ENCODE measurements around the gene ANKRD60.
A peak's percentile ranks its signal among the peaks of the same experiment; 100 is the strongest.

ANKRD60 gene

DNA sequence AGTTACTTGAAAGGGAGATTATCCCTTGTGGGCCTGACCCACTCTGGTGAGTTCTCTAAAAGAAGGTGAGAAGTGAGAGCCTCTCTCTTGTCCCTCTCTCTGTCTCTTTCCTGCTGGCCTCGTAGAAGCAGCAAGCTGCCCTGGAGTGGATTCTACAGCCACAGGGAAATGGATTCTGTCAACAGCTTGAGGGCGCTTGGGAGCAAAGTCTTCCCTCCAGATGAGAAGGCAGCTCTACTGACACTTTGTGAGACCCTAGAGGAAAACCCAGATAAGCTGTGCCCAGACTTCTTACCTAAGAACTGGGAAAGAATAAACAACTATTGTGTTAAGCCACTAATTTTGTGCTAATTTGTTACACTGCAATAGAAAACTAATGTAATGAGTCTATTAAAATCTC is 39.9 kb downstream of the ANKRD60 start:
- no peak for DNase-seq

DNA sequence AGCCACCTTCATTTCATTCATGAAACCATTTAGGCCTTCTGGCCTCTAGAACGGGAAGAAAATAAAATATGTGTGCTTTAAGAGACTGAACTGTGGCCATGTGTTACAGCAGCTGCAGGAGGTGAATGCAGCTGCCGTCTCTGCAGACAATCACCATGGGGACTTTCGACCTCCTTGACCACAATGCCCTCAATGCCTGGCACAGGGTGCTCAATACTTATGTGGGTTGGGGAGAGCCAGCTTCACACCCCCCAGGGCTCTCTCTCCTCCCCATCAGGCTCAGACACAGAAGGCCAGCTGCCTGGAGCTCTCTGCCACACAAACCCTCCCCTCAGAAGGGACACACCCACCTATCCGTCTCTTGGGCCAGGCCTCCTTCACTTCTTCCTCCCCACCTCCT is 43.5 kb downstream of the ANKRD60 start:
- DNase-seq = no peak

DNA sequence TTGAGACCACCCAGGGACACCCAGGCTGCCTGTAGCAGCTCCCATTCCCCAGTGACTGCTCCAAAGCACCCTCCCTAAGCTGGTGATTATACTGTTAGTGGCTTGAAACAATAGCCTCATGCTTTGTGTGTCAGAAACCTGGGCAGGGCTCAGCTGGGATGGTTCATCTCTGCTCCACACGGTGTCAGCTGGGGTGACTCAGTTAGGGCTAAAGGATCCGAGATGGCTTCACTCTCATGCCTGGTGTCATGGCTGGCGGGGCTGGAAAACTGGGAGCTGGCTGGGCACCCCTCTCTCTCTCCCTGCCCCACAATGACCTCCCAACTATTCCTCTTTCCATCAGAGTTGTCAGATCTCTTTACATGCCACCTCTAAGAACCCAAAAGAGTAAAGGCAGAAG is 44.4 kb downstream of the ANKRD60 start:
- no peak for DNase-seq

DNA sequence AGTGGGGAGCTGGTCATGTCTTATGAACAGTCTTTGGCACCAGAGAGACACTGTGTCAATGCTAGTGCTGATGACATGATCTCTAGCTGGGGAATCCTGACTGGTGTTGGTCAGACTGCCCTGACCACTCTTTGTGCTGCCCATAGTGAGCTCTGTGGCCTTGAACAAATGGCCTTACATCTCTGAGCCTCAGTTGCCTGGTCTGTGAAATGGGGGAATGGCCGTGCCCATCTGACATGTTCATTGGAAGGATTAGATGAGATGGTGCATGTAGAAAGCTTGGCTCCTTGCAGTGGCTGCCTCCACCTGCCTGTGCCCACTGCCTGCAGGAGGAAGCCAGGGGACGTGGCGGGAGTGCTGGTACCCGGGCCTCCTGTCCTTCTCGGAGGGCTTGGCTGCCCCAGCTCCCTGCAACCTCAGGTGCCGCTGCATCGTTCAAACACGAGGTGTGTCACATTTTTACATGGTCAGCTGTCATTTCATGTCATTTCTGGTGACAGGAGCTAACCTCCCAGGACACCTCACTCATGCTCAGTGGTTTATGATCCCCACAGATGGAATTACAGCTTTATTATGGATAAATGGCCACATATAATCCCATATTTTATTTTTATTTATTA is 45.8 kb downstream of the ANKRD60 start:
- no peak for DNase-seq

DNA sequence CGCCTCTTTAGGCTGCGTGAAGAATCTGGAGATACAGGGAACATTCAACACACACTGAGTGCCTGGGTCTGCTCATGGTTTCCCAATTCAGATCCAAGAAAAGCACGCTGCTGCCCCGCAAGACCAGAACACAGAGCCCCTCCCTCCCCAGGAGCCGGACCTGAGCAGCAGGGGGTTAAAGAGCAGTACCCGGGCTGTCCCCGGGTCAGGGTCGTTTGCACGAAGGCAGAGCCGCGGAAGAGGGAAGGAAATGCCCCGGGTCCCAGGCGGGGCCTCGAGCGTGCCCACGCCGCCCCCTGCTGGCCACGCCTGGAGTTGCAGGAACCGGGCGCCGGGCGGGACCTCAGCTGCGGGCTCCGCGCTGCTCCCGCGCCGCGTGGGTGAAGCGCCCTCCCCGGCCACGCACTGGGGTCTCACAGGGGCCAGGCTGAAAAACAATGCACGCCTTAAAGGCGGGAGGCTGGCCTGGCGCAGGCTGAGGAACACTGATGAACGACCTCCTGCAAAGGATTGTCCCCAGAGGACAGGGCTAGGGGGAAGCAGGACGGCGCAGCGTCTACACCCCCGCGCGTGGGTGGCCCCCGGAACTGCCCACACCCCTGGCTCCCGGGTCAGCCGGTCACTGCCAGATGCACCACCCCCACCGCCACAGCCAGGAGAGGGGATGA is 48.9 kb downstream of the ANKRD60 start:
- DNase-seq = peak; percentile 89

DNA sequence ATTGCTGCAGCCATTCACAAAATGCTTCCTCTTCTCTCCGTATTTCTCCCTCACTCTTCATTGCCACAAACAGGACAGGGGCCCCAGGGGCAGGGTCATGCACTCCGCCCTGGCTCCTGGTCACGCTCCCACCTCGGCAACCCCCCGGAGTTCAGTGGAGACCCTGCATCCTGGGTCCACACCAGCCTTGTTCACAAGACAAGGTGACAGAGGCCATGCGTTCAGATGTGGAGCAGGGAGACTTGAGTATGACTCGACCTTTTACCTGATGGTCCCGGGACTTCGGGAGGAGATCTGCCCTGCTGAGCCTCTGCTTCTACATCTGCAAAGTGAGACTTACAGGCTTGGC is 49.4 kb downstream of the ANKRD60 start:
- DNase-seq = no peak

DNA sequence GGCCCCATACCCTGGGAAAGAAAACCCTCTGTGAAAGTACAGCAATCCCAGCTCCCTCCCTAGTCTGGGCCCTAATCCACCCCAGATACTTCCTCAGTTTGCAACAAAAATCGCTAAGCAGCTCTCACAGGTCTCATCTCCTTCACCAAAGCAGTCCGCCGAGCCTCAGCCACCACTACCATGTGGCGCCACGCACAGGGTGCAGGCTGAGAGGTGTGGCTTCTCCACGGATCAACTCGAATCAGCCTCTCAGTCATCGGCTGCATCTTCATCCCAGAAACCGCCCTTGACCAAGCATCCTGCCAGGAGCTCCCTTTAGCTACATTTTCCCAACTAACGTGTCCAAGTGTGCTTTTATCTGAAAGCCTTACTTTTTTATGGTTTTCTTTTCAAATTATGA is 50.7 kb downstream of the ANKRD60 start:
- no peak for DNase-seq

DNA sequence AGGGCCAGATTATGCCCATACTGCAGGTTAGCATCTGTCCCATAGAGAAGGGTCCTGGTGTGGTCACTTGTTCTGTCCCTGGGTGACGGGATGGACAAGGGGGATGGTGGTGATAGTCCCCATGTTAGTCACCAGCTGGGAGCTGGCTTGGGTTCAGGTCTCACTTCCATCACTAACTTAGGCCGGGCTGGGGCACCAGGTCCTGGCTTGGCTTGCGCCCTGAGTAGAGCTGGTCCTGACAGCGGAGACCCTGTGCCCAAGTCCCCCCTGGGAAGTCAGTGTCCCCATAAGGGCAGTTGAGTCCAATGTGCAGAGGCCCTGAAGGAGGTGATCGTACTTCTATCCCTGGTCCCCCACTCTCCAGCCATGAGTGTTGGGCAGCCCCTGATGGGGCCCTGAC is 52.6 kb downstream of the ANKRD60 start:
- DNase-seq = no peak

DNA sequence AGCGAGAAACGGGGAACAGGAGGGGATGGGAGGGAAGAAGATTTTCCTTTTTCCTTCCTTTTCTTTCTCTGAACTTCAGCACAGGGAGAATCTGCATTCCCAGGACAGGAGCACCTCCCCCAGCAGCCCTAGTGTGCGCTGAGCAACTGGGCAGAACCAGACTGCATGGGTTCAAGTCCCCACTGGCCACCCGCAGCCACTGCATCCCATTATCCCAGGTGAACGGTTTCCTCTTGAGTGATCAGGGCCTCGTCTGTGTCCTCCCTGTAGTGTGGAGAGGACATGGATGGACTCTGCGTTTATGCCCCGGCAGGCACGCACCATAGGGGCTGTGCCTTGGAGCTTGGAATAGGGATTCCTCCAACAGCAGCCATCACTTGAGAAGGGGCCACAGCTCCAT is 53.0 kb downstream of the ANKRD60 start:
- no peak for DNase-seq

DNA sequence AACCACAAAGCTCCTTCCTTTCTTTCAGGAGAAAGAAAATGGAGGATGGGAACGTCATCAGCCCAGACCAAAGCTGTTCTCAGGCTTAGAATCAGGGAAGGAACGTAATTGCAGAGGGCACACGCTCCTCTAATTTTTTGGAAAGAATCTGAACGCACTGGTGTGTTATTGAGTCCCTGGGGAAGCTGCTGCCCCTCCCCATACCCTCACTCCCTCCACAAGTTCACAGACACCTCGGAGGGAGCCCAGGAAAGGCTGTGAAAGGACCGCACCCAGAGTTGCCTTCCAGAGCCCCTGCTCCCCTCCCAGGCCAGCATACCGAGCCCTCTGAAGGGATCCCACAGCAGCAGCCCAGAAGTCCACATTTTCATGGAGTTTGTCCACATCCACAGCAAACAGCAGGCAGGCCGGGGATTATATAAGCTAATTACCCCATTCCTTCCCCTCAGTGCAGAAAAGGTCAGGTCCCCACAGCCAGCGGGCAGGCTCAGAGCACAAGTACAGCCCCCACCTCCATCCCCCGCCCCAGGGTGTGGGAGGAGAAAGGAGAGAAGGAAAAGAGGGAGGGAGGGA is 53.7 kb downstream of the ANKRD60 start:
- DNase-seq = peak; percentile 77

DNA sequence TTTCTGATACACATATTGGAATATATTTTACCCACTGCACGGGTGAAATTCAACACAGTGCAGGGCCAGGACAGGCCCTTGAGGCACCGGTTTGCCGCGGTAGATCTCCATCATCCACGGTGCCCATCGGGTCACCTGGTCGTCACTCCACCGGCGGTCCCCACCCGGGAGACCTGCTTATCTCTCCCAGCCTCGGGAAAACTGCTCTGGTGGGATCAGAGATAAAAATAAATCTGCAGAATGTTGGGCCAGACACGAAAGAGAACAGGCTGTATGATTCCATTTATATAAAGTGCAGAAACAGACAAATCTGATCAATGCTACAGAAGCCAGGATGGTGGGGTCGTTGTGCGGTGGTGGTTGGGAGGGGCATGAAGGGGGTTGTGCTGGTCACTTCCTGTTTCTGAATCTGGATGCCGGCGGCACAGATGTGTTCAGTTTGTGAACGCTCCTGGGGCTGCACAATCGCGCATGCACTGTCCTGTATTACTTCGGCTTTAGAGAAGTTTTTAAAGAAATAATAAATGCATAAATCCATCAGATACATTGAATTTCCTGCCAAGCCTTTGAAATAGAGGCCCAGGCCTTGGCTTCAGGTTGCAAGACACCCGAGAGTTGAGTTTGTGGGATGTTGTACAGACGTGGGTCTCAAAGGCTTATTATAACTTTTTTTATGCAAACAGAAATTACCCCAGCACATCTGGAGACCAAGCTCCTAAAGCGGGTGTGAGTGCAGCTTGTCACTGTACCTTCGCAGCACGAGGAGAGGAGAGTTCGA is 54.3 kb downstream of the ANKRD60 start:
- DNase-seq = peak; percentile 72

DNA sequence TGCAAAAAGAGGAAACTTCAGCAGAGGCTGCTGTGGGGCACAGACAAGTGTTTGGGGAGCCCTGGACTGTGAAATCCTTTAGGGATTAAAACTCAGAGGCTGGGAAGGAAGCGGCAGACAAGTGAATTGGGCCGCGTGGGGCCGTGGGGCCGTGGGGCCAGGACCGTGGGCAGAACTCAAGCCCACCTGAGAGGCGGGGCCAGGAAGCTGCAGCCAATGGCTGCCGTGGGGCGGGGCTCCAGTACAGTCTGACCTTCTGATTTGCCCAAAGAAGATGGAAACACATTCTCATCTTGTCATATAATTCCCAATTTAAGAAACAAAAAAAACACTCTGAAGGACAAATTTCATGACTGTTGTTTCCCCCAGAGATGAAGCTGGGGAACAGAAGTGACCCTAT is 55.4 kb downstream of the ANKRD60 start:
- no peak for DNase-seq

DNA sequence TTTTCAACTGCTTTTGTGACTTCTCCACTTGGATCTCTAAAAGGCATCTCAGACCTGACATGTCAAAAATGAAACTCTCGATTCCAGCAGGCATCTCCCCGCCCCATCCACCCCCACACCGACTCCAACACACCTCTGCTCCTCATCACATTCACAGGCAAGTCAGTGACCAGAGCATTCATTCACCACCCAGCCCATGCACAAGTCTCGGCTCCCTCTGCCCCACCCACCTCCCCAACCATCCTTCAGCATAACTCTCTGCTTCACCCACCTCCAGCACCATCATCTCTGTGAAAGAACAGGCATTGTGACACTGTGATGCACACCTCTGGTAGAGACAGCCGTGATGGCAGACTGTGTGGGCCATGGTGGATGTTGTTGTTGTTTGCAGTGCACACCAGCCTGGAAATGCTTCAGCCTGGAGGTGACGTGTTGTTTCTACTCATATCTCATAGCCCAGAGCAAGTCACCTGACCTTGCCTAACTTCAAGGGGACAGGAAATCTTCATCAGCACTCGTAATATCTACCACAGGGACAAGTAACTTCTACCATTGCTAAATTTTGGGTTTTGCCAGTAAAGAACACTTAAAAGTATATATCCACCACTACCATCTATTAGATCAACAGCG is 56.5 kb downstream of the ANKRD60 start:
- DNase-seq = no peak

DNA sequence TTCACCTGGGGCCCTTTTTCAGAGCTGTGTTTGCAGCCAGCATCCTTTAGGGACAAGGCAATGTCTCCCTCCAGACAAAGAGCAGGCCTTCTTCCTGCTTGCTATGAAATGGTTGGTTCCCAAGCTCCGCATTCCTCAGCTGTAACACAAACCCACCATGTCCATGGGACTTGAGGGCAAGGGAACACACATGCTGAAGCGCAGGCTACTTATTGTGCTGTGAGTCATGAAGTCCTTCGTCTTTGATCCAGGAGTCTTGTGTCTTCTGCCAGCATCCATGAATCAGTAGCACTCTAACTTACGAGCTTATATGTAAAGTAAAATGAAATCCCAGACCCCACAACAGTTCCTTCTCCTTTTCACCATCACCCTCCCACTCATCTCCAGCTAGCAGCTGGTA is 59.0 kb downstream of the ANKRD60 start:
- no peak for DNase-seq

DNA sequence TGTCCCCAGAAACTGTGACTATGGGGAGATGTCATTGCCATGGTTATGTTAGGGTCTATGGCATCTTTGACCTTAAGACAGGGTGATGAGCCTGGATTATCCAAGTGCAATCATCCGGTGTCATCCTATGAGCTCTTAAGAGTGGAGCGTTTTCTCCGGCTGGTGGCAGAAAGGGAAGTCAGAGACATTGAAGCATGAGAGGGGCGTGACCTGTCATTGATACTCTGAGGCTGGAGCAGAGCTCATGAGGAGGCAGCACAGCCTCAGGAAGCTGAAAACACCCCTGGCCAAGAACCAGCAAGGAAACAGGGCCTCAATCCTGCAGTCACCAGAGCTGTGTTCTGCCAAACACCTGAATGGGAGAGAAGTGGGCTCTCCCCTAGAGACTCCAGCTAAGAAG is 59.6 kb downstream of the ANKRD60 start:
- no peak for DNase-seq

DNA sequence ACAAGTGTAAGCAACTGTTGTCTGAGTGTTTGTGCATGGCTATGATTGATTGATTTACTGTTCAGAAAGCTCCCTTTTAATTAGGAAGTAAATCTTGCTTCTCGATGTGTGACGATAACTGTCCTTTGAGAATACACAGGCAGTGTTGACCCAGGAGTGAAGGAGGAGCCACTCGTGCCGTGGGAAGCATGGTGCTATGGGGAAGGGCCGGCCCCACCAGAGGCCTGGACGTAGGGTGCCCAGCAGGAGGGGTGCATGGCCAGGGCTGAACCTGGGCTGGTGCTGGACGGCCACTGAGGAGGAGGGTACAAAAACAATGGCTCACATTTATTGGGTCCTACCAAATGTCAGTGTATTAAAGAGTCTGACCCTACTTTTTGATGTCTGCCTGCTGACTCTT is 60.7 kb downstream of the ANKRD60 start:
- DNase-seq = no peak

Data from right forelimb (tissue), 1 donor.